GM12801 (cell line): ENCODE data around the gene GPR153.

ENCODE experiments used
- TF ChIP-seq, protein P1 (sequence below): IDR thresholded peaks from one replicate; pipeline ENCODE4 v1.5.1; 2011; ENCODE audit warnings: control low read depth; ENCODE audit not compliant: insufficient read length; ENCODE audit errors: extremely low read depth

The GPR153 gene

DNA sequence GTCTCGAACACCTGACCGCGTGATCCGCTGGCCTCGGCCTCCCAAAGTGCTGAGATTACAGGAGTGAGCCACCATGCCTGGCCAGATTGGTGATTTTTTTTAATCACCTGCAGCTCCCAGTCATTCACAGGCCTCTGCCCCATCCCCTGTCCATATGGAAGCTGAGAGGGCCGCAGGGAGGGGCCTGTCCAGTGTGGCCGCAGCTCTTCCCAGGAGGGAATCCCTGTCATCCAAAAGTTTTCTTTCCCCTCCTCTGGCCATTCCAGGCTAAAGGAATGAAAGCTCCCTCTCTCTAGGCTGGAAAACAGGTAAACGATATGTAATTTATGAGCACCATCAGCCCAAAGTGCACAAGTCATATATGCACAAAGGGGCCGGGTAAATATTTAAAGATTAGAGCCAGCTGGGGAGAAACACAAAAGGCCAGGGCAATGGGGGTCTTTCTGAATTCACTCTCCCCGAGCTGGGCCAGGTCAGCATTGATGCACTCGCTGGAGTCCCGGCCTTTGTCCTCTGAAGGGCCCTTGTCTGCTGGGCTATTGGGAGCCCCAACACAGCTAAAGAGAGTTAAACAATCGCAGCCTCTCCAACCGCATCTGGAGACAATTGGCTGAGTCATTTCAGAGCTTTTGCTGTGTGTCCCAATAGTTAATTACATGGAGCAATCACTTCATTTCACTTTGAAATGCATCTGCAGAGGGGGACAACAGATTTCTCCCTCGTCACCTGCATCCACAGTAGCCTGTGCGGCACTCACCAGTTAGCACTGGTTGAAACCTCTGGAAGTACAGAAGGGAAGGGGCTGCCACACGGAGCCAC, 20.7 kb downstream of the GPR153 start:
- TF ChIP-seq, protein P1, sequence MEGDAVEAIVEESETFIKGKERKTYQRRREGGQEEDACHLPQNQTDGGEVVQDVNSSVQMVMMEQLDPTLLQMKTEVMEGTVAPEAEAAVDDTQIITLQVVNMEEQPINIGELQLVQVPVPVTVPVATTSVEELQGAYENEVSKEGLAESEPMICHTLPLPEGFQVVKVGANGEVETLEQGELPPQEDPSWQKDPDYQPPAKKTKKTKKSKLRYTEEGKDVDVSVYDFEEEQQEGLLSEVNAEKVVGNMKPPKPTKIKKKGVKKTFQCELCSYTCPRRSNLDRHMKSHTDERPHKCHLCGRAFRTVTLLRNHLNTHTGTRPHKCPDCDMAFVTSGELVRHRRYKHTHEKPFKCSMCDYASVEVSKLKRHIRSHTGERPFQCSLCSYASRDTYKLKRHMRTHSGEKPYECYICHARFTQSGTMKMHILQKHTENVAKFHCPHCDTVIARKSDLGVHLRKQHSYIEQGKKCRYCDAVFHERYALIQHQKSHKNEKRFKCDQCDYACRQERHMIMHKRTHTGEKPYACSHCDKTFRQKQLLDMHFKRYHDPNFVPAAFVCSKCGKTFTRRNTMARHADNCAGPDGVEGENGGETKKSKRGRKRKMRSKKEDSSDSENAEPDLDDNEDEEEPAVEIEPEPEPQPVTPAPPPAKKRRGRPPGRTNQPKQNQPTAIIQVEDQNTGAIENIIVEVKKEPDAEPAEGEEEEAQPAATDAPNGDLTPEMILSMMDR, result no peak

DNA sequence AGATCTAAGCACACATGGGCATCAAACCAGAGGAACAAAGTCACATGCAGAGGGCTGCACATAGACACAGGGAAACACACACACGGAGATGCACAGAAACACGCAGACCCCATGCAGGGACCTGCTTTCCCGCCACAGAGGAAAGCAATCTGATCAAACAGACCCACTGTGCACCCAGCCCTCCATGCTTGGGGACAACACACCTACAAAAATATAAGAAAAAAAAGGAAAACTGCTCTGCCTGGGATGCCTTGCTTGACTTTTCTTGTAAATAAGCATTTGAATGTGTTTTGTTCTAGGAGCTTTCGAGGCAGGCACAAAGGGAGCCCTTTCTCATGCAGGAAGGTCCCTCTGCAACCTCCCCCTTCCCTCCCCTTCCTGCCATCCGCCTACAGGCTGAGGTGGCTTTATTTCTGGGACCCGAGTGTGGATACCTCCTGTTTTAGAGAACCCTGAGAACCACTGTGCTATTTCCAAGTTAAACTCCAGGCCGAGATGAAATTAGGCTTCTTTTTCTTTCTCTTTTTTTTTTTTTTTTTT, 21.6 kb downstream of the GPR153 start:
- TF ChIP-seq, protein P1, result no peak

DNA sequence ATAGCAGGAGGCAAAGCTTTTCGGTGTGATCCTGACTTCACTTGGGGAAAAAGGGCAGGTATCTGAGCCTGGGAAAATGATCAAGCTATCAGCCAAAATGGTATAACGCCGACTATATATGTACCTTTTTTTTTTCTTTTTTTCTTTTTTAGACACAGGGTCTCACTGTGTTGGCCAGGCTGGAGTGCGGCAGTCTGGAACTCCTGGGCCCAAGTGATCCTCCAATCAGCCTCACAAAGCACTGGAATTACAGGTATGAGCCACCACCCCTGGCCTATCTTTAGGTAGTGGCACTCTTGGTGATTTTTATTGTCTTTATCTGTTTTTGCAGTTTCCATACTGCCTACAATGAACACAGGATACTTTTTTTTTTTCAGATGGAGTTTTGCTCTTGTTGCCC, 23.8 kb downstream of the GPR153 start:
- TF ChIP-seq, protein P1, result no peak

DNA sequence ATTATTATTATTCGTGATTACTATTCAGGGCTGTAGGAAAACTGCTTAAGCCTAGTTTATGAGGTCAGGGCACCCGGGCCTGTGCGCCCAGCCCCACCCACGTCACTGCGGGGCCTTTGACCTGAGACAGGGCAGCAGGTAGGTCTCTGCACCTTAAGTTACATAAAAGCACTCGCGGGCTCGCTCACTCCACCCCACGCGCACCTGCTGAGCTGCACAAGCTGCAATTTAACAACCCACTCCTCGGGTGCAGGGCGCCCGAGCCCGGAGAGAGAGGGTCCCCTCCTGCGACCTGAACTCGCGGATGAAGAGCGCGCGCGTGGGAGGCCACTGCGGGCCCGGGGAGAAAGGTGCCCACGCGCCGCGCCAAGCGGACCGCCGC, 25.6 kb downstream of the GPR153 start:
- TF ChIP-seq, protein P1, result no peak

DNA sequence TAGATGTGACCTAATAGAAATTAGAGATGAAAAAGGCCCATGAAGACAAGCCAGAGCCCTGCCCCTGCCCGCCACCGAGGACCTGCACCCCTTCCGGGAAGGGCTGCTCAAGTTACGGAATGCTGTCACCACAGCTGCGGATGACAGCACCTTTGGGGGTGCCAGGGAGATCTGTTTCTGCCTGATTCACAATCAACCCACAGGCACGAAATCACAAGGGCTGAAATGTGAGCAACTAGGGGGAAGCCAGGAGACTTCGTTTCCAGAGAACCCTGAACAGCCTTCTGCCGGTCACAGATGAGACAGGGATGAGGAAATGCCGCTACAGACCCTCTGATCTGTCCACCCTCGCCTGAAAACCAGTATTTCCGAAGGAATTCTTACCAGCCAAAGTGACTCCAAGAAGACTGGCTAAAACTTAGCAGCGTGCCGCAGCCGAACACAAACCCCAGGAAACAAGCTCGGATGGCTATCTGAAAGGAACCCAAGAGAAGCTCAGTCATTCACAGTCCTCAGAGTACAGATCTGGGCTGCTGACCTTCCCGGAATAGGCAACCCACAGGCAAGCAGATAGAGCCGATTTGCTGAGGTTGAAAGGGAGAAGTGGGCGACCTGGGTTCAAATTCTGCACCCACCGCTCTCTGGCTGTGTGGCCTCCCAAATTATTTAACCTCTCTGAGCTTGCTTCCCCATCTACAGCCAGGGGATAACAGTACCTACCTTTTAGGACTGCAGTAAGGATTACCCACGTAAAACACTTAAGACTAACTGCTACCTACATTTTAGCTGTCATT, 26.2 kb downstream of the GPR153 start:
- TF ChIP-seq, protein P1, result no peak

DNA sequence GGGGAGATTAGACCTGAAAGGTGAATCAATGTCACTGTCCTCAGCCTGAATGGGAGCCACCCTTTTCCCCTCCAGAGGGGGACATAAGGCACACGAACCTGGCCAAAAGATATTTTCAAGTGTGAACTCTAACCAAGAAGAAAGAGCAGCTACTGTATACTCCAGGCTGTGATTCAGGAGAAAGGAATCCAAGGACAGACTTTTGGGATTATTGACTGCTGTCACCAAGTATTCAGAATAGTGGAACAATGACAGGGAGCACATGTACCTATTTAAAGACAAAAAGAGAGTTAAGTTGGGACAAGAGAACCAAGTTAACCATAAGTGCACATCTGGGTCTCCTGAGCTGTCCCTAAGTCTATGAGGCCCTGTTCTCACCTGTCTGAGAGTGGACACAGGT, 27.5 kb downstream of the GPR153 start:
- TF ChIP-seq, protein P1, result no peak

DNA sequence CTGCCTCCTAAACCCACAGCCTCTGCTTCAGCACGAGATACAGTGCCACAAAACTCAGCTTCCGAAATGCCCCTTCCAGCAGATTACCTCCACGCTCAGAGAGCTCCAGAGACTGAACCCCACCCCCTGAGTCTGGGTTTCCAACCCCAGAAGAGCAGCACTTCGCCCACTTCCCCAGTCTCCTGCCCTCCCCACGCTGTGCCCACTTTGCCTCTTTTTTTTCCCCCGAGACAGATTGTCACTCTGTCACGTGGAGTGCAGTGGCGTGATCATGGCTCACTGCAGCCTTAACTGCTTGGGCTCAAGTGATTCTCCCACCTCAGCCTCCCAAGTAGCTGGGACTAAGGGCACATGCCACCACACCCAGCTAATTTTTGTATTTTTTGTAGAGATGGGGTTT, 35.2 kb downstream of the GPR153 start:
- TF ChIP-seq, protein P1, result no peak
